HG02884 (cell line): ENCODE data around the gene CCNL1.

Experiments
- ATAC-seq: cut with Tn5 transposase; IDR thresholded peaks from one replicate; pipeline ENCODE4 v1.9.1; 2021; ENCODE audit warnings: mild to moderate bottlenecking, moderate library complexity; ENCODE audit not compliant: unreplicated experiment

The CCNL1 gene

GRCh38 chr3:157126365-157126764, 33.6 kb downstream of the CCNL1 start:
- no peak for ATAC-seq

GRCh38 chr3:157125101-157125500, 34.8 kb downstream of the CCNL1 start:
- ATAC-seq = no peak

GRCh38 chr3:157123621-157124020, 36.3 kb downstream of the CCNL1 start:
- no peak for ATAC-seq

- ATAC-seq = no peak
These were observed 37.0 kb downstream of the CCNL1 start for GRCh38 chr3:157122832-157123427.

GRCh38 chr3:157122116-157122515, 37.8 kb downstream of the CCNL1 start:
- no peak for ATAC-seq

DNA sequence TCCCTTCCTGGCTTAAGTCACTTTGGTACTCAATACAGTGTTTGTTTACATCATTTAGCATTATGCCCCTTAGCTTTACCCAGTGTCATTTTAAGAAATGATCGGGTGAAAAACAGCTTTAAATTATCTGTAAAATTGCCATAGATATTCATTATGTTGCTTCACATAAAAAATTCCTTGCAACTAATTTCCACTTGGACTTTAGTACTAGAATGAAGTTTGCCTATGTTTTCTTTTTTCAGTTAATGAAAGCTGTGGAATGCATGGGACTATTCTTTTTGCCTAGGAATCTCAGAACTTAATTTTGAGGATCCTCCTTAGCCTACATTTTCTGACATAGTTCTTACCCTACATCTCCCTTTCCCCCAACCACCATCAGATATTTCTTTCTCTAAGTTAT, 38.4 kb downstream of the CCNL1 start:
- ATAC-seq = no peak

DNA sequence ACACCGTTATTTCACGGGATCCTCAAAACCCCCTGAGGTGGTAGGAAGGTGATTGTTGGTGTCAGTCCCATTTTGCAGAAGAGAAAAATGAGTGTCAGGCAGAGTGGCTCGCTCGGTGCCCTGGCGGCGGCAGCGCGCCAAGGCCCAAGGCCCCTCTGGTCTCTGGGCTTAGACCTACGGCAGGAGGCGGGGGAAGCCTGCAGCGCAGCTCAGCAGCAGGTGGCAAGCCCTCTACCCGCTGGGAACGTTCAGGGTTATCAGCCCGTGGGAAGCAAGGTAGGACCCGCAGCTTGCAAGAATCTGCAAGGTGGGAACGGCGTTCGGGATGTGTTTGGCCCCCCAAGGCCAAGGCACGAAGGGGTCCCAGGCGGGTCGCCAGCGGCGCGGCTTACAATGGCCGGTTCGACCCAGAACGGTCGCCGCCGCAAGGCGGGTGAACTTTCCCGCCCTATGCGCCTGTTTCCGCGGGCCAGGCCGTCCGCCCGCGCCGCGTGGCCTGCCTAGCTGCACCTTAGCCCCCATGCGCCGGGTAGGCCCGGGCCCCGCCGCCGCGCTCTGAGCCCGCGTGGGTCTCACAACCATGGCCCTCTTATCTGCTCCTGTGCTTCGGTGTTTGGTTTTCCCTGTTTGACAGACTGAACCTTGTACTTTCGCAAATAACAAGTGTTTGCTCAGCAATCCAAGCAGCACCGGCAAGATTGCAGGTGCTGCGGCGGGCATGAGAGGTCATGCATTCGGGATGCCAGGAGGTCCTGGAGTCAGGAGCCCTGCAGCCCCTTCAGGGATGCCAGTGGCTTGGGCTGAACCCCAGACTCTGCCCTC, 39.7 kb downstream of the CCNL1 start:
- no peak for ATAC-seq

GRCh38 chr3:157119369-157119951, 40.5 kb downstream of the CCNL1 start:
- no peak for ATAC-seq

DNA sequence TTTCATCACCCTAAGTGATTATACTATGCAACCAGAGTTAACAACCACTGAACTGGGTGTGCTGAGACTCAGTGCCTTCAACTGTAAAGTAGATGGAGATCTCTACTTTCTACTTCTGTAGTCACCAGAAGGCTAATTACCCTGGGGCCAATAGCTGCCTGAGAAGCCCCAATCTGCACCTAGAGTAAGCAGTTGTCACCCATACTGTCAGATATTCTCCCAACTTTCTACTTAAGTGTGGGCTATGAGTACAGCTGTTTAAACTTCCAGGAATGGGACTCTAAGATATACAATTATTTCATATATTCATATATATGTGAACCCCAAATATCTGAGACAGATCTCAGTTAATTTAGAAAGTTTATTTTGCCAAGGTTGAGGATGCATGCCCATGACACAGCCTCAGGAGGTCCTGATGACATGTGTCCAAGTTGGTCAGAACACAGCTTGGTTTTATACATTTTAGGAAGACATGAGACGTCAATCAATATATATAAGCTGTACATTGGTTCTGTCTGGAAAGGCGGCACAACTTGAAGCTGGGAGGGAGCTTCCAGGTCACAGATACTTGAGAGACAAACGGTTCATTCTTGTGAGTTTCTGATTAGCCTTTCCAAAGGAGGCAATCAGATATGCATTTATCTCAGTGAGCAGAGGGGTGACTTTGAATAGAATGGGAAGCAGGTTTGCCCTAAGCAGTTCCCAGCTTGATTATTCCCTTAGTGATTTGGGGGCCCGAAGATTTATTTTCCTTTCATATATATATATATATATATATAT, 41.9 kb downstream of the CCNL1 start:
- no peak for ATAC-seq

DNA sequence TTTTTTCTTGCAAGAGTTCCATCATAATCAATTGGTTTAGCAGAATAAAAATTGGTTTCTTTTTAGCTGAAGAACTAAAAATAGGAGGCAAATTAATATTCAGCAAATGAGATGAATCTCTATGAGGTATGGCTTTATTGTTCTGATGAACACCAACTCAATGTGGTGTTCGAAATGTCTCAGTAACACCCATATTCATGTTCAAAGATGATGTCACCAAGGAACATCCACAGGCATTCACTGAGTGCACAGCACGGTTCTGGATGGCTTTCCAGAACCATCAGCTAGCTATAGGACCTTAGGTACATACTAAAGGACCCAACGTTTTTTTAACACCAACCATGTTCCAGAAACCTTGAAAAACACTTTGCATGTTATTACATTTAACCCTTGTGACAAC, 42.7 kb downstream of the CCNL1 start:
- no peak for ATAC-seq

DNA sequence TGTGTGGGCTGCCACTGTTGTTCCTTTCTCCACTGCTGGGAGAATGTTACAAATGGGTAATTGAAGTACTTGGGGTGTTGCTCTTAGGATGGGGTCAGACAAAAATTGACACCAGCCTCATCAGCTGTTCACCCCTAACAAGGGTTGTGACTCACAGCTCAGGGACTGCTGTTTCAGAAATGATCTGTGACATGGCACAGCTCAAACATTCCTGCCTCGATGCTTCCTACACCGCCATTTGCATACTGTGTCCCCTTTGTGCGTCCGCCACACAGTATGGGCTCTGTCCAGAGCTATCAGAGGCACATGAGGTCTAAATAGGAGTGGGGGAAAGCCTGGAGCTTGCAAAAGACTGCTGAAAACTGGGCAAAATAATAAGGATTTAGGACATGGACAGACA, 43.9 kb downstream of the CCNL1 start:
- no peak for ATAC-seq

DNA sequence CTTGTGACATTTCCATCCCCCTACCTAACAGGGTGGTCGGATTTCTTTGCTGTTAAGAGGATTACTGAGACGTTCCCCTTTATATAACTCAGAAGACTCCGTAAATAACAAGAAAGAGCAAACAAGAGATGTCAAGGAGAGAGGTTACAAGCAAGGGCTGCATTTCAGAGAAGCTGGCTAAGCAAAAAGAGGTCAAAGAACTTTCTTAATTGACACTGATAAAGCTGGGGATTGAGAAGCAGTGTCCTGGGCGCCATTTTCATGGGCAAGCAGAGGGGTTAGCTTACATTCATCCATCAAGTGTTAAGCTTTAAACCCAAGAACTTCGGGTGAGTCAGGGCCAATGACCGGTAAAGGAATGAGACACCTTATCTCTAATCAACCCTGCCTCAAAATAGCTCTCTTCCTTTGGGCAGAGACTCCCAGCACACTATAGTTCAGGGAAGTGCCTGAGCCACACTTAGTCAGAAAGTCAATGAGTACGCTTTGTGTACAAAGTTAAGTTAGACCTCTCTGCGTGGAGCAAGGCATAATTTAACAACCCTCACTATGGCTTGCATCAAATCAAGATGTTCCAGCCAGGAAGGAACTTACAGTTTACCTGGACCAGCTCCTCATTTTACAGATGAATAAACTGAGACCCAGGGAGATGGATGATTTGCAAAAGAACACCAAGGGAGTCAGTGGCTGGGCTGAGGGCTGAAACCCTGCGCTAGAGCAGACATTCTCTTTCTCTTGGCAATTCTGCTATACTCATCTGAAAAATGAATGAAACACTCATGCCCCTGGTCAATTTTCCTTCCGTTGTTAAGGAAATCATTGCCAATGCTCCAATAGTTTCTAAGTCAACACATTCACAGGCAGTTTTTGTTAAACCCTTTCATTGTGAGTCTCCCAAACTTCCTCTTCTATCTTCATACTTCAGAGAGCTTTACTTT, 44.6 kb downstream of the CCNL1 start:
- no peak for ATAC-seq

DNA sequence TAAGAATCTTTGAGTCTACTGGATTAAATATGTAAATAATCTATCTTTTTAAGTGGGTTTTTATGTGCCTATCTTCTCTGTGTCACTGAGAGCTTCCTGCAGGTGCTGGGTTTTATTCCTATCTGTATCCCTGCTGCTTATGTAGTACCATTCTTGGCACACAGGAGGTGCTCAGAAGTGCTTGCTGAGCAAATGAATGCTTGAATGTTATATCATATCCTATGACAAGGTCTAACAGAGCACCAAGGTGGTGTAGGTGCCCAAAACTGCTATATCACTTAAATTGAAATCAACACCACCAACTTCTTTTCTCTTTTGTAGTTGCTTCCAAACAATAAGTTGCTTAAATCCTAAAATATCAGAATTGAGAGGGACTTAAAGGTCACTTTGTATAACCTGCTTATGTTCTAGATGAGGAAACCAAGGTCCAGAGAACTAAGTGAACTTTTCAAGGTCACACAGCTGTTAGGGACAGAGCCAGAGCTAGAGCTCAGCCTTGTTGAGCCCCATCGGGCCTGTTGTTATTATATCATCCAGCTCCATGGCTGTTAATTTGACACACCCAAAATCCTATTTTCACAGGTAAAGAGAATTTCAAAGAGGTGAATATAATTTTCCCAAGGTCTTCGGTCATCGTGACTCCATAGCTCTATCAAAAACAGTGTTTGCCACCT, 46.0 kb downstream of the CCNL1 start:
- no peak for ATAC-seq

DNA sequence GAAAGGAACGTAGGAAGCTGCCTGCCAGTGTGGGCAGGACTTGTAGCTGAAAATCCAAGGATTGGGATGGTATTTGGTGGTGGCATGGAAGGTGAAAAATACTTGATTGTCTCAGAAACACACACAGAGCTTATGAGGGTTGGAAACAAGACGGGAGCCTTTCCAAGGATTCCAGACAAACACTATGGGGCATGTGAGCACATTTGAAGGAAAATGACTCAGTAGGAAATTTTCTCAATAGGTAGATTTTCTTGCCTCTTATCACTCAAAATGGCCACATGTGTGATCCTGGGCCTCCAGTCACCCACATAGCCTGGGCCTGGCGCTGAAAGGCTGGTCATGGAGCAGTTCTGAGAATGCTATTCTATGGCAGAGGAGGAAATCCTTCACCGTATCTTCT, 47.4 kb downstream of the CCNL1 start:
- ATAC-seq = no peak

- no peak for ATAC-seq
These were observed 48.4 kb downstream of the CCNL1 start for GRCh38 chr3:157111518-157111917.

DNA sequence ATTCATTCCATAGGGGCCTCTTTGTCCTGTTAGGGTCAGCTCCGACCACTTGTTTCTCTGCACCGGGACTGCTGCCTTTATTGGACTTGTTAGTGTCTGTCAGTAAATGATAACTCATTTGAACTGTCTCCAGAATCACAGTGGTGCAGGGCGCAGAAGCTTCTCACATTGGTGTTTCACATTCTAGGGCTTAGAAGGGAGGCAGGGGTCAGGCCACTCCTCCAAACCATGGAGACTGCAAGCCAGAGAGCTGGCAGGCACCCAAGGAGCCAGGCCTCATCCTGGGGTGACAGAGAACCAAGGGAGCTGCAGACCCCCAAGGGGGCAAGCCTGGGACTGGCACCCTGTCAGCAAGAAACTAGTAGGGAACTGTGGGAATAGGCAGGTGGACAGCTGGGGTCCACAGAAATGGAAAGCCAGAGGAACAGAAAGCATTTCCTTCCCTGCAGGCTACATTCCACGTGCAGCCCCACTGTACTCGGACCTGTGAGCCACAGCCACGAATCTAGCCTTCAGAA, 49.1 kb downstream of the CCNL1 start:
- no peak for ATAC-seq

GRCh38 chr3:157109267-157110141, 50.4 kb downstream of the CCNL1 start:
- ATAC-seq = no peak

GRCh38 chr3:157107644-157108133, 52.3 kb downstream of the CCNL1 start:
- no peak for ATAC-seq
